DMS153 treated with DMSO at 0.1 percent for 48 hours (cell line): ENCODE data around the gene CST8.

Source experiments
- DNase-seq: peaks from one replicate; lab custom pipeline; 2025; ENCODE audit not compliant: unreplicated experiment; lab: John Stamatoyannopoulos, UW

The CST8 gene

DNA sequence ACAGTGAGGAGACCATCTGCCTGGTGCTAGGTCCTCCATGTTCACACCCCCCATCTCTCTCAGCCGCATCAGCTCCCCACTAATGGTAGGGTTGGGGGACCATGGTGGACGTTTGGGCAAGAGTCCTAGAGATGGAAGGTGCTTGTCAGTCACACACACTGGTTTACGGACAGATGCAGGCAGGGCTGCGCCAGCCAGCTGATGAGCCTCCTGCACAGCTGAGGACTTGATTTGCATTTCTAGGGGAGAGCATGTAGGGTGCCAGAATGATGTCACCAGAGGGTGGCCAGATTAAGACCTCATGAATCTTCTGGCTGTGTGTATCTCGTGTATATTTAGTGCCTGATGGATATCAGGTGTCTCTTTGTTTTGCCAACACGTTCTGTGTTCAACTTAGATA, 28.6 kb downstream of the CST8 start:
- DNase-seq = no peak

DNA sequence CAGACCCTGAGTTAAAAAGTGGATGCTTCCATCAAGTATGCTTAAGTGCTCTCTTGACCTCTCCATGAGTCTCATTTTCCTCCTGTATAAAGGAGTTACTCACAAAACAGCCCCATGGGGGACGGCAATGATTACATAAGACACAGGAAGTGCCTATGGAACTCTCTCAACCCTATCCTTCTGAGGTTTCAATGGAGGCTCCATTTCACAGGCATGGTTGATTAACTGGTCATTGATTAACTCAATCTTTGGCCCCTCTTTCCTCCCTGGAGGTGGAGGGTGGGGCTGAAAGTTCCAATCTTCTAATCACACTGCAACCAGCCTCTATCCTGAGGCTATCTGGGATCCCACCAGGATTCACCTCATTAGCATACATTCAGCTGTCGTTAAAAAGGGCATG, 29.3 kb downstream of the CST8 start:
- no peak for DNase-seq

DNA sequence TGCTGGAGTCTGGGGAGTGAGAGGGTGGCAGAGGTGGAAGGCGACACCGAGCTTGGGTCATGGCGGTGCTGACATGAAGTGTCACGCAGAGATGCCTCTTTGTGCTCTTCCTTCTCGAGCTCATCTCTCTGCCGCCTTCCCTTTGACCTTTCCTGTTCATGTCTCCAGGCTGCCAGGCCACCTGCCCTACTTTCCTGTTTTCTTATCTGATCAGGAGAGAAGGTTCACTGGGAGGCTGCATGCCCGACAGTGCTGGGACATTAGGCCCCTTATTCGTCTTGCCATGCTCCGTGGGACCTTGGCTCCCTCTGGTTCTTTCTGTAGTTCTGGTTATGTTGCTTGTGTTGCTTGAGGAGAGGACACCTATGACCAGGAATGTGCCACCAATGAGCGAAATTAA, 33.2 kb downstream of the CST8 start:
- no peak for DNase-seq

DNA sequence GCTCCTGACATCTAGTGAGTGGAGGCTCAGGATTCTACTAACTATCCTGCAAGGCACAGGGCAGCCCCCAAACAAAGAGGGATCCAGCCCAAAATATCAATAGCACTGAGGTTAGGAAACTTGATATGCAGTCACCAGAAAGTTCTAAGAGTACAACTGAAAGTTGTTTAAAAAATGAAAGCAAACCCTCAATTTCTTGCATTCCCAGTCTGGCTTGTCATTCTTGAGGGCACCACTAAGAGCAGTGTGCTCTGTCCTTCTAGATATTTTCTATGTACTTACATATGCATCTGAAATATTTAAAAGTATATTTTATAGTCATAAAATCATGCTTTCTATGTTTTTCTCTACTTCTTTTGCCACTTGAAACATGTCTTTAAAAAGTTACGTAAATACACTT, 35.9 kb downstream of the CST8 start:
- DNase-seq = no peak

GRCh38 chr20:23528867-23529431, 38.0 kb downstream of the CST8 start:
- DNase-seq = no peak

- DNase-seq = no peak
These were observed 40.1 kb downstream of the CST8 start for GRCh38 chr20:23530937-23531567.

GRCh38 chr20:23532533-23532932, 41.6 kb downstream of the CST8 start:
- DNase-seq = no peak

DNA sequence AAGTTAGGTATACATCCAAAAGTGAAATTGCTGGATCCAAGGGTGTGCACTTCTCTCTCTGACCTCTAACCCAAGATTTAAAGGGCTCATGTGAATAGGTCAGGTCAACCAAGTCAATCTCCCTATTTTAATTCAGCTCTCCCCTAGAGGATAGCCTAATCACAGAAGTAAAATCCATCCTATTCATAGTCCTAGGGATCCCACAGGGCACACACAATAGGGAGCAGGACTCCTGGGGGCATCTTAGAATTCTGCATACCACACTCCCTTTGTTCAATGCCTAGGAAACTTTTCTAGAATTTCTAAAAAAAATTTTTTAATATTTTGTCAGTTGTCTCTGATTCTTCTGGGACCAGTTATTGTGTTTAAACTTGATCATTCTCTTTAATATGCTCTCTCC, 42.2 kb downstream of the CST8 start:
- no peak for DNase-seq

DNA sequence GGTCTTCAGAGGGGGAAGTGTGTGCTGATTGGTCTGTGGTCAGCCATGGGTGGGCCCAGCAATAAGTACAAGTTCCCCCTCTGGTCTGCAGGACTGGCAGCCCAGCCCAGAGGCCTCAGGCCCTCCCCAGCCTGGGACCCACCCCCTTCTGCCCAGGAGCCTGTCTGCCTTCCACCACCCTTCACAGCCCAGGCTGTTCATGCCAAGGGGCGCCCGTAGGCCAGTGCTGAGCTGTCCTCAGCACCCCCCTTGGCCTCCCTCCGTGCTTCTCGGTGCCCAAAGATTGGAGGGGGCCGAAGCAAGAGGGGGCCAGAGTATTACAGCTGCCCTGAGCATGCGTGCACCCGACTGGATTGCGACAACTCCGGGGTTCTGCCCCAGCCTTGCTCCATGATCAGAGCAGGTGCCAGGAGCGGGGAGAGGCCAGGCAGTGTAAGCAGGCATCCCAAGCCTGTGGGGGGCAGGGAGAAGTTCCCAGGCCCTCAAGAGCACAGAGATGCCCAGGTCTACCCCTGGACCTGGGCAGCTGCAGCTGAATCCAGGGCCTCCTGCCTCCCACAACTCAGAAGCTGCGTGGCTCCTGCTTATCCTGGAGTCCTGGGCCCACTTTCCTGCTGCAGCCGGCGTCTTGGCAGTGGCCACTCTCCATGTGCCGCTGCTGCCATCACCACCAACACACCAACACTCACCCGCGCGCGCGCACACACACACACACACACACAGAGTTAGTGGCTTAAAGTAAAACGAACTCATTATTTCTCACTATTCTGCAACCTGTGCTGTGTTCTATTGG, 44.1 kb downstream of the CST8 start:
- no peak for DNase-seq

DNA sequence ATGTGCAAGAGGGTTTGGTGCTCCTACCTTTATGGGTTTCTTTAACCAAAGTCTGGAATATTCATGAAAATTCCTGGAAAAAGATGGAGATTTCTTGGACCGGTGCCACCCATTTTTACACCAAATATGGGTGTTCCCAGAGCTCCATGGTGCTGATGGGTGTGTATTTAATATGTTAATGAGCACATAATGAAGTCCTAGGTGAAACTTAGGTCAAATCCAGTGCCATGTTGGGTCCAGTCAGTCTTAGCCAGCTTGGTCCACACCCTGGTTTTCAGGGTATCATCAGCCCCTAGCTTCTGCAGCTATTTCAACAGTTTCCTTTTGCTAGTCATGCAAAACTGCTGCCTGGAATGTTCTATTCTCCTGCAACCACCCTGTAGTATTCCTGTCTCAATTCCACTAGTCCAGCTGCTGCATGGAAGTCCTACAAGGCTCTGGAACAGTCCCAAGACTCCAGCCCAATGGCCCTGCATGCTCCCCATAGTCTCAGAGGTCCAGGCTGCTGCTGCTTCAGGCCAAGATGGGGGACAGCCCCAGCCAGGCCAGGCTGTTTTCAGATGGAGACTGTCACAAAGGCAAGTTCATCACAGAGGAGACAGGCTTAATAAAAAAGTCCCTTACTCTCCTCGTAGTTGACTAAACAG, 45.5 kb downstream of the CST8 start:
- DNase-seq = no peak

DNA sequence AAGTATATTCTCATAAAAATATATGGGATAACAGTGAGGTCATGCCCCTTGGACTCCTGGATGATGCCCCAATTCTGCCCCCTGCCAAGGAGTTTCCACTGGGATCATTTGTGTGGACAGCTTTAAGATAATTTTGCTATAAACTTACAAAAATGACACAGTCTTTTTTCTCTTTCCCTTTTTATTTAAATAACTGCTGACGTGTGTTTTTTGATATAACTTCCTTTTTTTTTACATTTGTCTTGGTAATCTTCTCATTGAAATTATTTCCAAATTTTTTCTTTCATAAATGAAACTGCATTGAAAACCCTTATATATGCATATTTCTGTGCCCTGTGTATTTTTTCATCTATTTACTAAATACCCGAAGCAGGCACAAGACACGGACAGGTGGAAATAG, 46.1 kb downstream of the CST8 start:
- DNase-seq = no peak

GRCh38 chr20:23540624-23541023, 49.7 kb downstream of the CST8 start:
- no peak for DNase-seq

DNA sequence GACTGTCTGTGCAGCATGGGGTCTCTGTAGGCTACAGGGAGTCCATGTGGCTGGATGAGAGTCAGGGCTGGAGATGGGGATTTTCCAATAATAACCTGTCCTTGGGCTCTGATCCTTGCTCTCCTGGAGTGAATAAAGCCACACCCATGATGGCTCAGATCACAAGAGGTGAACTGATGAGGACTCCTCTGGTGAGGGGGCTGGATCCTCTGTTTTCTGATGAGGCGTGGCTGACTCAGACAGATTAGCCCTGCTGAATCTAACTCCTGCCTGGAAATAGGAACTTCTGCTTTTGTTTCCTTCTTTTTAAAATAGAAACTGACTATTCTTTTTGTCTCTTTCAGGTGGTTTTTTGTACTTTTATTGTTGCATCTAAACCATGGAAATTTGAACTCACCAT, 50.4 kb downstream of the CST8 start:
- DNase-seq = no peak

GRCh38 chr20:23541776-23542175, 50.9 kb downstream of the CST8 start:
- no peak for DNase-seq

DNA sequence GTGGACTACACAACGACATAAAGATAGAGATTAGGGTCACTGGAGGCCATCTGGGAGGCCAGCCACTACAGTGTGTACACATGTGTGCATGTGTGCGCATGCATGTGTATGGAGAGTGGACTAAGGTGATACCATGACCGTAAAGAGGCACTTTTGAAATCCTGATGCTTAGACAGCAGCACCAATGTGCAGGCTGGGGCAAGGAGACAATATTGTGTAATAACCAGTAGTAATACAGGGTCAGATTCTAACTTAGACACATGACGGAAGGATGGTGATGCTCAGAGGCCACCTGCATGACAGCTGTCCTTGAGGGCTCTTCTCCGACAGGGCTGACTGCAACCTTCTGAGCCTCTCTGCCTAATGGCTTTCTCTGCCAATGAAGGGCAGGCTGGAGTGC, 51.9 kb downstream of the CST8 start:
- no peak for DNase-seq

GRCh38 chr20:23544133-23544532, 53.2 kb downstream of the CST8 start:
- DNase-seq = no peak
